IPS-18c (cell line): ENCODE measurements around the gene P2RY6.
A peak's percentile ranks its signal among the peaks of the same experiment; 100 is the strongest.

Experiments used
- H3K4me3 ChIP-seq: 2 replicates; pipeline ENCODE4 v1.7.0; 2013; ENCODE audit warnings: low read depth, mild to moderate bottlenecking, low read length, moderate library complexity; ENCODE audit not compliant: insufficient read depth
- H3K9me3 ChIP-seq: one replicate; pipeline ENCODE4 v1.6.1; 2013; ENCODE audit warnings: mild to moderate bottlenecking, low read length, moderate library complexity; ENCODE audit not compliant: control insufficient read depth, insufficient read depth

The P2RY6 gene

DNA sequence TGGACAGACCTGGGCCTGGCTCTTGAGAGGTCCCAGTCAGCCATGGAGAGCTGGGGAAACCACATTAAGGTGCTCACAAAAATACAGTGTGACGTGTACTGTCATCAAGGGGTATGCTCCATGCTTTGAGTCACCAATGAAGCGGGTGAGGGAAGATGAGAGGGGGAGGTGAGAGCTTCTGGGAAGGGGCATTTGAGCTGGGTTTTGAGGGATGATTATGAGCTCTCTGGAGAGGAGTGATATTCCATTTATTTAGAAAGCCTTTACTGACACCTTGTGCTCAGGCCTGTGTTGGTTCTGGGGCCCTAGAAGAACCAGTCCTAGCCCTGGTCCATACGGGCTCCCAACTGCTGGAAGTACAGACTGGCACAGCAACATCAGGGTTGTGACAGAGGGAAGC lies 25.6 kb downstream of the P2RY6 start:
- Histone ChIP-seq H3K9me3 (no peaks in the 10 kb centered on the region), H3K4me3 (no peak overlapping the region)

DNA sequence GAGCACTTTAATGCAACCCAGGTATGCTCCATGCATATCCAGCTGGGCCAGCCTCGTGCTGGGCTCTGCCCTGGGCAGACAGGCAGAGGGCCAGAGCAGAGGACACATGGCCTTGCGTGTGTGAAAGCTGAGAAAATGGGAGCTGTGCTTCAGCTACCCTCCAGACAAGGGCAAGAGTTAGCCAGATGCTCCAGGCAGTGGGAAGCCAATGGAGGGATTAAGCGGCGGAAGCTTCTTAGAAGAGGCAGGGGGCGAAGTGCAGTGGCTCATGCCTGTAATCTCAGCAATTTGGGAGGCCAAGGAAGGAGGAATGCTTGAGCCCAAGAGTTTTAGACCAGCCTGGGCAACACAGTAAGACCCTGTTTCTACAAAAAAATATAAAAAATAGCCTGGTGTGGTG lies 26.1 kb downstream of the P2RY6 start:
- Histone ChIP-seq H3K9me3 (no peaks in the 10 kb centered on the region), H3K4me3 (no peak overlapping the region)

DNA sequence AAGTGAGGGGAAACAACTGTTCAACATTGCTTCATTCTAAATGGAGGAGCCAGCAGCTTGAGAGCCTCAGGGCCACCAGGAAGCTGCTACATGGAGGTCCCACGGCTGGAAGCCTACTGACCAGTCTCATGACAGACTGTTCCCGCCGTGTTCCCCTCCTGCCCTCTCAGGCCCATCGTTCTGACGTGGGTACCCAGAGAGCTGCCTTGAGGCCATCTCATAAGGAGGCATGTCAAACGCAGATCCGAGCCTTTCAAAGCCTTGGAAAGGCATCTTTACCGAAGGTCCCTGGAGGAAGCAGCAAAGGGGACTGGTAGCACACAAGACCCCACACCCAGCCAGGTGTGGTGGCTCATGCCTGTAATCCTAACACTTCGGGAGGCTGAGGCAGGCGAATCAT lies 27.6 kb downstream of the P2RY6 start:
- Histone ChIP-seq H3K4me3 (no peak overlapping the region), H3K9me3 (no peaks in the 10 kb centered on the region)

DNA sequence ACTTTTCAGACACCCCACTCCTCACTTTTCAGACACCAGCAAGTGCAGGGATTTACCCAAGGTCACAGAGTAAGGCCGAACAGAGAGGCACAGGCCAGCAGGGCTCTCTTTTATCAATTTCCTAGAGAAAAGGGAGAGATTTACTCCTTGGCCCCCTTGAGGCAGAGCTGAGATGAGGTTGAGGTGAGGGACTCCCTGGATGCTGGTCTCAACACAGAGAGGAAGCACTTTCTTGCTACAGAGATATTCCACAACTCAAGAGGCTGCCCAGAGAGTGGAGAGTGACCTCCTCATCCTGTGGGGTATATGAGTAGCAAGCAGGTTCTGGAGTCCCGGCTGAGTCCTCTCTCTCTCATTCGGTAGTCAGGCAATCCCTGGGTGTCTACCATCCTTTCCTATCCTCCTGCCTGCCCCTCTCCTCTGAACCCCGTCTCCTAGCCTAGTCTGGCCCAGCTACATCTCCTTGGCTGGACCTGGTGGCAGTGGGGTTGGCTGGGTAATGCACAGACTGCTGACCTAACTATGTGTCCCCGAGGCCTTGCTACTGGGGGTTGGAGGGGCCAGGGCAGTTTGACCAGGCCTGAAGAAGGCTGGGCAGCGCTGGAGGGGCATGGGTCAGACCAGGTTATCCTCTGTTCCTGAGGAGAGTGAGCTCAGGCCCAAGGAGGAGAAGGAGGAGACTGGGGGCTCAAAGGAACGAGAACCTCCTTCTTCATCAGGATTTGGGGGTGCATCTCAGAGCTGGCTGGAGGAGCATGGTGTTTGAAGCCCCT lies 34.1 kb downstream of the P2RY6 start:
- H3K9me3 ChIP-seq: no peaks in the 10 kb centered on the region
- H3K4me3 ChIP-seq: no peak overlapping the region

- Histone ChIP-seq H3K9me3 (no peaks in the 10 kb centered on the region), H3K4me3 (peak overlapping the region; percentile 45; the same call in 1 of the 2 replicates)
Measured at GRCh38 chr11:73306977-73307322, 34.8 kb downstream of the P2RY6 start.

DNA sequence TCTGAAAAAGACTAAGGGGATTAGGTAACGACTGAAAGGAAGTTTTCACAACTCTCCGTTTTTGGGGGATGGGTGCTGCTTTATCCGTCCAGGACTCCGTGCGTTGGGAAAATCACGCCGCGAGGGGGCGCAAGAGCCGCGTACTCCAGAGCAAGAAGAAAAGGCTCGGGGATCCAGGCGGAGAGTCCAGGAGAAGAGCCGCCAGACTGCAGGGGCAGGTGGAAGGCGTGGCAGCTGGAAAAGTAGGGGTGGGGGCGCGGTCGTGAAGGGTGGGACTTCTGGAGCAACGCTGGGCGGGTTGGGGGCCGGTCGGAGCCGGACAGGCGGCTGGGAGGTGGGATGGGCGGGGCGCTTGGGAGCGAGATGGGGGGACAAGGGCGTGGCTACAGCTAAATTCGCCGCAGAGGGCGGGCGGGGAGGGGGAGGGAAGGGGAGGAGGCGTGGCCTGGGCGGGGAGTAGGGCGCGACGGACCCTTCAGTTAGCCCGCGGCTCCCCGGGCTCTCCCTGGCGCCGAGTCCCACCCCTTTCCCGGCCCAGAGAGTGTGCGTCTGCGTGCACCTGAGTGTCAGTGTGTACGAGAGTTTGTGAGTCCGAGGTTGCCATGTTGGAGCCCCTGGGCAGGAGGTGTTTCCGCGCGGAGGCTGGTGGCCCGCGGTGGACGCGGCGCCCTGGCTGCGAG lies 35.3 kb downstream of the P2RY6 start:
- Histone ChIP-seq H3K9me3 (no peaks in the 10 kb centered on the region), H3K4me3 (peak overlapping the region; percentile 83)

DNA sequence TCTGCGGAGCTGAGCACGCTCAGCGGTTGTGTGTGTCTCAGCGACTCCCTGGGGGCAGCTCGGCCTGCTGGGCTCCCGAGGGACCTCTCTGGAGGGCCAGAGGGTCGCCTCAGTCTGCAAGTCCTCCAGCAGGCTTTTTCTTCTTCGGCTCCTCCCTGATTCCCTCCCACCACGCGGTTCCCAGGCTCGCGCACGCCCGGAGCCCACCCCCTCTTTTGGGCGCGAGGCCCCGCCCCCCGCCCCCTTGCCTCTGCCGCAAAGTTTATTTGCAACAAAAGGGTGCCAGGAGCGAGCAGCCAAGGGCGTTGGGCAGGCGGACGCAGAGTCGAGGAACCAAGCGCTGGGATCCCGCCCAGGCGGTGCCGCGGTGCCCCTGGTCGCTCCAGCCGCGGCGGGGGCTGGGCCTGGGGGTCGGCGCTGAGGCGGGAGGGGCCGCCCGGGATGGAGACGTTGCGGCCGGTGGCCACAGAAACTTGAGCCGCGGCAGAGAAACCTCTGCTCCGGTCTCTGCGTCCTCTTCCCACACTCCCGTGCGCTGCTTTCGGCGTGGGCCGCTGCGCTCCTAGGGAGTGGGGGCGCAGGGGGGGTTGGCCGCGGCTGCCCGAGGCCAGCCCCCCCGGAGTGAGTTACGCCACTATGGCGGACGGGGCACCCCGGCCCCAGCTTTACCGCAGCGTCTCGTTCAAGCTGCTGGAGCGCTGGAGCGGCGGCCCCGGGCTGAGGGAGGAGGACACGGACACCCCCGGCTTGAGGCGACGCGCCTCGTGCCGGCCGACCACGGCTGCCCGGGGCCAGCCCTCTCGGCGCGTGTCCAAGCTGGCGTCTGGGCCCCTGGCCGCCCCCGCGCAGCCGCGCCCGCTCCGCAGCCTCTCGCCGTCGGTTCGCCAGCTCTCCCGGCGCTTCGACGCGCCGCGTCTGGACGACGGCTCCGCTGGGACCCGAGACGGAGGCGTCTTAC lies 36.1 kb downstream of the P2RY6 start, which contains the start of gene ARHGEF17:
TSS of gene ARHGEF17 (plus strand) at position 274 of the 958 bp plus-strand sequence. CDS start at position 637, 363 bp downstream.
- Histone ChIP-seq H3K4me3 (peak within 1 kb of the TSS; percentile 83), H3K9me3 (no peaks in the 10 kb centered on the region)

- H3K9me3 ChIP-seq: no peaks in the 10 kb centered on the region
- H3K4me3 ChIP-seq: peak overlapping the region; percentile 83
Measured at GRCh38 chr11:73308961-73309919, 37.1 kb downstream of the P2RY6 start.

DNA sequence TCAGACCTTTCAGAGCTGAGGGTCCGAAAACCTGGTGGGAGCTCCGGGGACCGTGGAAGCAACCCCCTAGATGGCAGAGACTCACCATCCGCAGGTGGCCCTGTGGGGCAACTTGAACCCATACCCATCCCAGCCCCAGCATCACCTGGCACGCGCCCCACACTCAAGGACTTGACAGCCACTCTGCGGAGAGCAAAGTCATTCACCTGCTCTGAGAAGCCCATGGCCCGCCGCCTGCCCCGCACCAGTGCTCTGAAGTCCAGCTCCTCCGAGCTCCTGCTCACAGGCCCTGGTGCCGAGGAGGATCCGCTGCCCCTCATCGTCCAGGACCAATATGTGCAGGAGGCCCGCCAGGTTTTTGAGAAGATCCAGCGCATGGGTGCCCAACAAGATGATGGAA lies 37.9 kb downstream of the P2RY6 start:
- H3K4me3 ChIP-seq: no peak overlapping the region
- H3K9me3 ChIP-seq: no peaks in the 10 kb centered on the region

DNA sequence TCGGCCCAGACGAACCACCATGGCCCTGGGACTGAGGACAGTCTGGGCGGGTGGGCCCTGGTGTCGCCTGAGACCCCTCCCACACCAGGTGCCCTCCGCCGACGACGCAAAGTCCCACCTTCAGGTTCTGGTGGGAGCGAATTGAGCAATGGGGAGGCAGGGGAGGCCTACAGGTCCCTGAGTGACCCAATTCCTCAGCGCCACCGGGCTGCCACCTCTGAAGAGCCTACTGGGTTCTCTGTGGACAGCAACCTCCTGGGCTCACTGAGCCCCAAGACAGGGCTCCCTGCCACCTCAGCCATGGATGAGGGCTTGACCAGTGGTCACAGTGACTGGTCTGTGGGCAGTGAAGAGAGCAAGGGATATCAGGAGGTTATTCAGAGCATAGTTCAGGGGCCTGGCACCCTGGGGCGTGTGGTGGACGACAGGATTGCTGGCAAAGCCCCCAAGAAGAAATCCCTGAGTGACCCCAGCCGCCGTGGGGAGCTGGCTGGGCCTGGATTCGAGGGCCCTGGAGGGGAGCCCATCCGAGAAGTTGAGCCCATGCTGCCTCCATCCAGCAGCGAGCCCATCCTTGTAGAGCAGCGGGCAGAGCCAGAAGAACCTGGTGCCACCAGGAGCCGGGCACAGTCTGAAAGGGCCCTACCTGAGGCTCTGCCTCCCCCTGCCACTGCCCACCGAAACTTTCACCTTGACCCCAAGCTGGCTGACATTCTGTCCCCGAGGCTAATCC lies 38.7 kb downstream of the P2RY6 start:
- Histone ChIP-seq H3K9me3 (no peaks in the 10 kb centered on the region), H3K4me3 (no peak overlapping the region)

DNA sequence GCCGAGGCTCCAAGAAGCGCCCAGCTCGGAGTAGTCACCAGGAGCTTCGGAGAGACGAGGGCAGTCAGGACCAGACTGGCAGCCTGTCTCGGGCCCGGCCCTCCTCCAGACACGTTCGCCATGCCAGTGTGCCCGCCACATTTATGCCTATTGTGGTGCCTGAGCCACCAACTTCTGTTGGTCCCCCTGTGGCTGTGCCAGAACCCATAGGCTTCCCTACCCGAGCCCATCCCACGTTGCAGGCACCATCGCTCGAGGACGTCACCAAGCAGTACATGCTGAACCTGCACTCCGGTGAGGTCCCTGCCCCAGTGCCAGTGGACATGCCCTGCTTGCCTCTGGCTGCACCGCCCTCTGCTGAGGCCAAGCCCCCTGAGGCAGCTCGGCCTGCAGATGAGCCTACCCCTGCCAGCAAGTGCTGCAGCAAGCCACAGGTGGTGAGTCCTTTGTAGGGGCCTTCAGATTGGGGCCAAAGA lies 39.3 kb downstream of the P2RY6 start:
- Histone ChIP-seq H3K4me3 (no peak overlapping the region), H3K9me3 (no peaks in the 10 kb centered on the region)

GRCh38 chr11:73312036-73312435 lies 39.9 kb downstream of the P2RY6 start:
- Histone ChIP-seq H3K4me3 (no peak overlapping the region), H3K9me3 (no peaks in the 10 kb centered on the region)

DNA sequence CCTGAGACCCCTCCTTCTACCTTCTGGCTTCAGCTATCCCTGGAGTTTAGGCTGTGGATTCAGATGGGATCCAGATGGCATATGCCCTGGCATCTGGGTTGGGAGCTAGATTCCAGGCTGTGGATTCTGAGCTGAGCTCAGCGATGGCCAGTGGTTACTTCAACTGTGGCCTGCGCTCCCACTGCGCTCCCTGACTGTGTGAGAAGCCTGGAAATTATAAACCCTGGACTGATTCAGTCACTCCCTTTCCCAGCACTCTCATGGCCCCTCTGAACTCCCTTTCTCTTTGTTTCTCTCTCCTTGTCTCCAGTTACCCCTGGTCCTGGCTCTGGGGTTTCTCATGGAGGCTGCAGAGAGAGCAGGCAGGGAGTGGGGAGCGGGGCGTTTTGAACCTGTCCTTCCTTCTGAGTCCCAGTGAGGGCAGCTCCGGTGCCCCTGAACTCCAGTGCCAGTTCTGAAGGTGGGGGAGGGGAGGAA lies 40.8 kb downstream of the P2RY6 start:
- H3K9me3 ChIP-seq: no peaks in the 10 kb centered on the region
- H3K4me3 ChIP-seq: no peak overlapping the region

DNA sequence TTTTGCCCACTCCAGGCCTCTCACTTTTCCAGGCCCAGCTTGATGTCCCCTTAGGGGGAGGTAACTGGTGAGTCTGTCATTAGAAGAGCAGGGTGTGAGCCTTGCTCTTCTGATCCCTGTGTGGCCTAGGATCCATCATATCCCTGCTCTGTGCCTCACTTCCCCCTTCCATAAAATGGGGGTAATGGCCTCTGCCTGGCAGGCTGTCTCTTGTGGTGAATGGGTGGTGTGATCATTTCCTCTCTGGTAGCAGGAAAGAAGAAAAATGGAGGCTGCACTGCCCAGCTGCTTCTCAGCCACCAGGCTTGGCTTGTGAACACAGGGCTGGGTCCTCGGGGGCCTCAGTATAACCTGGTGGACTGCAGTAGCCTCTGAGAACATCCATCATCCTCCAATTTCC lies 41.5 kb downstream of the P2RY6 start:
- no peak overlapping the region for H3K4me3 ChIP-seq
- H3K9me3 ChIP-seq: no peaks in the 10 kb centered on the region

DNA sequence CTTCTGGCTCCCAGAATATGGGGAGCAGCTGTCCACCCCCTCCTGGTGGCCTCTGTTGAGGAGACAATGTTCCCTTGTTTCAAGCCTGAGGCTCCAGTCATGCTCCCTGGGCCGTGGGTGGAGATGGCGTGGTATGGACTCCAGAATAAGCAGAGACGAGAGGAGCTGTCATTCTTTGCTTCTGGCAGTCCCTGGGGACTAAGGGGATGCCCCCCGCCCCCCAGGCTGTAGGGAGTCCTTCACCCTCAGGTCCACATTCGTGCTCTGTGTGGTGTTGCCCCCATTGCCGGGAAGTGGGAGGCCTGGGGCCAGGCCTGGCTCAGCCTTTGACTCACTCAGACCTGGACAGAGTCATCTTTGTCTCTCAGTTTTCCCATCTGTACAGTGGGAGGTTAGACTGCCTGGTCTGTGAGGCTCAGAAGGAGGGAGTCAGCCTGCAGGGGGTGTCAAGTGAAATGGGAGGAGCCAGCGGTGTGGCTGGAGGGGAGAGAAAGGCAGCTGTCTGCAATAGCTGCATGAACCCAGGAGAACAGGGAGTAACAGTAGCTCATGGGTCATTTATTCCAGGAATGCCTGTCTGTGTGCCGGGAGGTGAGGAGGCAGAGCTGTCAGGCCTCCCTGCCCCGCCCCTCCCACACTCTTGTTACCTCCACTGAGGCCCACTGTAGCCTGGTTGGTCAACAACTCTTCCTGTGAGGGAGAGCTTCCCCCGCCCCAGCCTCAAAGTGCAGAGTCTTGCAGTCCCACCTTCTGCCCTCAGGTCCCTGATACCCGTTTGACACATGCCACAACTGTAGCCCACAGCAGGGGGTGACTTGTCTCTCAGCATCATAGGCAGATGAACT lies 42.2 kb downstream of the P2RY6 start:
- Histone ChIP-seq H3K4me3 (no peak overlapping the region), H3K9me3 (no peaks in the 10 kb centered on the region)
